HCT116 (cell line): ENCODE data around the gene GET3.

Experiments used
- EZH2 ChIP-seq: fragments of 200-600 bp; sonication (generic); IDR thresholded peaks from 2 replicates; pipeline ENCODE4 v1.6.1; 2017; ENCODE audit warnings: antibody characterized with exemption, mixed run types
- EZH2phosphoT487 ChIP-seq: fragments of 200-600 bp; IDR thresholded peaks from 2 replicates; pipeline ENCODE4 v1.6.1; 2018; ENCODE audit warnings: antibody characterized with exemption, borderline replicate concordance
- FOSL1 ChIP-seq: IDR thresholded peaks from 2 replicates; pipeline ENCODE4 v1.6.1; 2012; ENCODE audit warnings: low read depth
- POLR2A ChIP-seq: IDR thresholded peaks from 2 replicates; pipeline ENCODE4 v1.7.0; 2011; ENCODE audit warnings: borderline replicate concordance; ENCODE audit not compliant: insufficient read depth, insufficient read length; ENCODE audit errors: extremely low read depth
- POLR2AphosphoS5 ChIP-seq: IDR thresholded peaks from 2 replicates; pipeline ENCODE4 v1.6.1; 2011; ENCODE audit warnings: mild to moderate bottlenecking, low read depth, low read length, moderate library complexity
- RAD21 ChIP-seq: IDR thresholded peaks from 2 replicates; pipeline ENCODE4 v1.6.1; 2012; ENCODE audit warnings: low read depth, mild to moderate bottlenecking
- SIN3A ChIP-seq: IDR thresholded peaks from 2 replicates; pipeline ENCODE4 v1.6.1; 2012; ENCODE audit warnings: low read depth
- SRF ChIP-seq: IDR thresholded peaks from 2 replicates; pipeline ENCODE4 v1.6.1; 2012; ENCODE audit warnings: low read depth
- ZNF274 ChIP-seq: fragments of 200-500 bp; sonication (Bioruptor generic); IDR thresholded peaks from 2 replicates; pipeline ENCODE4 v1.6.1; 2014; ENCODE audit warnings: mild to moderate bottlenecking, low read depth, low read length, inconsistent platforms
- TF ChIP-seq, protein P1 (sequence below), 3 experiments: fragments of 200-600 bp in 1 of 3; sonication (generic) in 1 of 3; IDR thresholded peaks in 2 of 3; conservative IDR thresholded peaks in 1 of 3; 2 replicates each; pipeline ENCODE4 v1.5.1; 2012 to 2017; ENCODE audit warnings: low read depth in 2 of 3, low read length in 2 of 3, antibody characterized with exemption in 1 of 3, borderline replicate concordance in 1 of 3, control low read depth in 1 of 3, mild to moderate bottlenecking in 1 of 3, mixed read lengths in 1 of 3, mixed run types in 1 of 3, moderate library complexity in 1 of 3; ENCODE audit not compliant: insufficient read depth in 1 of 3
- TF ChIP-seq, protein P2 (sequence below): IDR thresholded peaks from 2 replicates; pipeline ENCODE4 v1.6.1; 2012
- TF ChIP-seq, protein P3 (sequence below): IDR thresholded peaks from 2 replicates; pipeline ENCODE4 v1.6.1; 2011; ENCODE audit warnings: mild to moderate bottlenecking, low read length, moderate library complexity; ENCODE audit not compliant: insufficient replicate concordance; ENCODE audit errors: extremely low read depth
- TF ChIP-seq, protein P4 (sequence below): IDR thresholded peaks from 2 replicates; pipeline ENCODE4 v1.6.1; 2012

DNA sequence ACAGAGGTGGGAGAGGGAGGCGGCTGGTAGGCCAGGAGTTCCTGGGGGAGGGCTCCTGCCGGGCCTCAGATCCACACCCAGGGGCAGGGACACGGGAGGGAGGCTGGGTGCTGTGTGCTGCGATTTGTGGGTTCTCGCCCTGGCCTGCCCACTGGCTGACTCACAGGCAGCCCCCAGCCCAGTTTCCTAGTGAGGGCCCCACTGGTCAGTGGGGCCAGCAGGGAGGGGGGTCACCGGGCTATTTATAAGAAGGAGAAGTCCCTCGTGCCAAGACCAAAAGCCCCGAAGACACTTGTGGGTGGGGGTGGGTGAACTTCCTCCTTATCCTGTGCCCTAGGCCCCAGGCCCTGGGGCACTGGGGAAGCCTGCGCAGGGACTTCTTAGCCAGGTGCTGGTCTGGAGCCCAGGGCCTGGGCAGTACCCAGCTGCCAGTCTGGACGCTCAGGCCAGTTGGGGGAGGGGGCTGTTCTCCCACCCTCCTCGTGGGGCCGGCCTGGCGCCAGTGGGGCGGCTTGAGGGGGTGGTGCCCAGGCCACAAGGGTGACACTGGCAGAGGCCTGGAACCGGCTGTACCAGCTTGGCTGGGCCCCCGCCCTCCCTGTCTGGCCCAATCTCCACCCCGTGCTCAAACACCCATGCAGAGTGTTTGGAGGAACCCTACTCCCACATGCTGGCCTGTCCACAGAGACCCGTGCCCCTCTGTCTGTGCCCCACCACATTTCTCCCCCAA is 49.0 kb downstream of the GET3 start:
- TF ChIP-seq, protein P1, sequence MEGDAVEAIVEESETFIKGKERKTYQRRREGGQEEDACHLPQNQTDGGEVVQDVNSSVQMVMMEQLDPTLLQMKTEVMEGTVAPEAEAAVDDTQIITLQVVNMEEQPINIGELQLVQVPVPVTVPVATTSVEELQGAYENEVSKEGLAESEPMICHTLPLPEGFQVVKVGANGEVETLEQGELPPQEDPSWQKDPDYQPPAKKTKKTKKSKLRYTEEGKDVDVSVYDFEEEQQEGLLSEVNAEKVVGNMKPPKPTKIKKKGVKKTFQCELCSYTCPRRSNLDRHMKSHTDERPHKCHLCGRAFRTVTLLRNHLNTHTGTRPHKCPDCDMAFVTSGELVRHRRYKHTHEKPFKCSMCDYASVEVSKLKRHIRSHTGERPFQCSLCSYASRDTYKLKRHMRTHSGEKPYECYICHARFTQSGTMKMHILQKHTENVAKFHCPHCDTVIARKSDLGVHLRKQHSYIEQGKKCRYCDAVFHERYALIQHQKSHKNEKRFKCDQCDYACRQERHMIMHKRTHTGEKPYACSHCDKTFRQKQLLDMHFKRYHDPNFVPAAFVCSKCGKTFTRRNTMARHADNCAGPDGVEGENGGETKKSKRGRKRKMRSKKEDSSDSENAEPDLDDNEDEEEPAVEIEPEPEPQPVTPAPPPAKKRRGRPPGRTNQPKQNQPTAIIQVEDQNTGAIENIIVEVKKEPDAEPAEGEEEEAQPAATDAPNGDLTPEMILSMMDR (IDR thresholded peaks at IDR 0.05 in 2 of 3, conservative IDR thresholded peaks at IDR 0.05 in 1 of 3; ENCODE audit: borderline replicate concordance in 1 of 3, insufficient read depth in 1 of 3, low read depth in 2 of 3, low read length in 2 of 3) = no peak
- TF ChIP-seq POLR2A (no peak), POLR2AphosphoS5 (no peak), FOSL1 (no peak), SIN3A (no peak), EZH2 (no peak), EZH2phosphoT487 (no peak), RAD21 (no peak), SRF (no peak), ZNF274 (no peak)
- TF ChIP-seq, protein P2, sequence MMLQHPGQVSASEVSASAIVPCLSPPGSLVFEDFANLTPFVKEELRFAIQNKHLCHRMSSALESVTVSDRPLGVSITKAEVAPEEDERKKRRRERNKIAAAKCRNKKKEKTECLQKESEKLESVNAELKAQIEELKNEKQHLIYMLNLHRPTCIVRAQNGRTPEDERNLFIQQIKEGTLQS = no peak
- TF ChIP-seq, protein P3, sequence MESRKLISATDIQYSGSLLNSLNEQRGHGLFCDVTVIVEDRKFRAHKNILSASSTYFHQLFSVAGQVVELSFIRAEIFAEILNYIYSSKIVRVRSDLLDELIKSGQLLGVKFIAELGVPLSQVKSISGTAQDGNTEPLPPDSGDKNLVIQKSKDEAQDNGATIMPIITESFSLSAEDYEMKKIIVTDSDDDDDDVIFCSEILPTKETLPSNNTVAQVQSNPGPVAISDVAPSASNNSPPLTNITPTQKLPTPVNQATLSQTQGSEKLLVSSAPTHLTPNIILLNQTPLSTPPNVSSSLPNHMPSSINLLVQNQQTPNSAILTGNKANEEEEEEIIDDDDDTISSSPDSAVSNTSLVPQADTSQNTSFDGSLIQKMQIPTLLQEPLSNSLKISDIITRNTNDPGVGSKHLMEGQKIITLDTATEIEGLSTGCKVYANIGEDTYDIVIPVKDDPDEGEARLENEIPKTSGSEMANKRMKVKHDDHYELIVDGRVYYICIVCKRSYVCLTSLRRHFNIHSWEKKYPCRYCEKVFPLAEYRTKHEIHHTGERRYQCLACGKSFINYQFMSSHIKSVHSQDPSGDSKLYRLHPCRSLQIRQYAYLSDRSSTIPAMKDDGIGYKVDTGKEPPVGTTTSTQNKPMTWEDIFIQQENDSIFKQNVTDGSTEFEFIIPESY = no peak
- TF ChIP-seq, protein P4, sequence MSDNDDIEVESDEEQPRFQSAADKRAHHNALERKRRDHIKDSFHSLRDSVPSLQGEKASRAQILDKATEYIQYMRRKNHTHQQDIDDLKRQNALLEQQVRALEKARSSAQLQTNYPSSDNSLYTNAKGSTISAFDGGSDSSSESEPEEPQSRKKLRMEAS = no peak
